Anterior cingulate cortex (tissue), 58 donors: ENCODE results near the gene GTF3C4.

Experiments used
- DNase-seq, 58 donors: peaks; one replicate each; lab custom pipeline; 2025; lab: John Stamatoyannopoulos, UW

GTF3C4 gene

DNA sequence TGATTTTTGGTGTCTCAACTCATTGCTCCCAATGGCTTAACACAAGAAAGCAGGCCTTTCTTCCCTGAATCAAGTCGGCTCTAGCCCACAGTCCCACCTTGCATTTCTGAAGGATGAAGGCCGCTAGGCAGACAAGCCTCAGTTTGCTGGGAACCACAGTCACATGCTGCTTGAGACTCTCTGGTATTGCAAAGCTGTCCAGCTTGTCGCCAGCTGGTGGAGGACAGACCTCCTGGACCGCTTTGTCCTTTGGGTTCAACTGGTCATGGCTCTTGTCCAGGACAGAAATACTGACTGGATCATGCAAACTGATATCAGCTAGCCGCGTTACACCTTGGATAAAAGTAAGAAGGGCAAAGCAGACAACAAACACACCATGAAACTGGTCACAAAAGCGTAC, 23.5 kb upstream of the GTF3C4 start:
- DNase-seq = no peak

DNA sequence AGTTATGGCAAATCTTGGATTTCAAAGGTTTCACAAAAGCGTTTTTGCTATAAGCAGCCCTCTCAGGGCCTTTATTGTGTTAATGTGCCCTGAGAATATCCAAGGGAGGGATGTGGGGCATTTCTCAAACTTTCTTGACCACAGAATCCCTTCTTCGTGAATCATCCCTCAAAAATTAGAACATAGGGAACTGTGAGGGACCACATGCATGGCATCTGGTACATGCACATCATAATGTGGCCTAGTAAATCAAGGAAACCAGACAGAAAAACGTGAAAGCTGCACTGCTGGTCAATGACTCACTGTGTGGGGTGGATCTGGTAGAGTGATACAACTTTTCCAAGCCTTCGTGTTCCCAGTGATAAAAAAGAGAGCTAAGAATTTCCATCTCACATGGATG, 22.9 kb upstream of the GTF3C4 start:
- no peak for DNase-seq

DNA sequence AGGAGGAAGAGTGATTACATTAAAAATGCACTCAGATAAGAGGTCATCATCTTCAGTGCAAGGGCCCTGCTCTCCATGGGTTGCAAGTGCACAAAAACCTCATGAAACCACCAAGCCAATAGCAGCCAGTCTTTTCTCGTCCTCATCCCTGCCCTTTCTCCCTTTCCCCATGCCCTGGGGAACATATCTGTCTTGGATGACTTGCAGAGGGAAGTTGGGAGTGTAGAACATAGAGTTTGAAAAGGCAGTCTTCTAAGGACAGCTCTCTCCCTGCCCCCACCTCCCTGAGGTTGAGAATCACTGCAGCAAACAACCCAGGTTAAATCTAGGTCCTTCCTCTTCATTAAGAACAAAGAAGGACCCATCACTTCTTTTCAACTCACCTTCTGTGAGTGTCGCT, 22.5 kb upstream of the GTF3C4 start:
- DNase-seq = no peak

DNA sequence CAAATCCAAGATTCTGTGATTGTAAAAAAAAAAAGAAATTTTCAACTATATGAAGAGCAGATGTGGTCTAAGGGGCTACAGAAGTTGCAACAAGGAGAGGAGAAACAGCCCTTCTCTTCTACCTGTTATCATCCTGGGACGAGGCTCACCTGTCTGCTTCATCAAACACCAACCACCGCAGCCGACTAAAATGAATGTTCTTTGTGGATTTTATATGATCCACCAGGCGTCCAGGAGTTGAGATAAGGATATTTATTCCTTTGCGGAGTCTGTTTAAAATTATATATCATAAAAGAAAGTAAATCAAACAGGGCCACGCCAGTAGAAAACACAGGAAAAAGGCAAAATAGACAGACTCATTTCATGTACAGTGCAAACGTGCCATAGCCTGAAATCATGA, 22.0 kb upstream of the GTF3C4 start:
- DNase-seq = no peak

DNA sequence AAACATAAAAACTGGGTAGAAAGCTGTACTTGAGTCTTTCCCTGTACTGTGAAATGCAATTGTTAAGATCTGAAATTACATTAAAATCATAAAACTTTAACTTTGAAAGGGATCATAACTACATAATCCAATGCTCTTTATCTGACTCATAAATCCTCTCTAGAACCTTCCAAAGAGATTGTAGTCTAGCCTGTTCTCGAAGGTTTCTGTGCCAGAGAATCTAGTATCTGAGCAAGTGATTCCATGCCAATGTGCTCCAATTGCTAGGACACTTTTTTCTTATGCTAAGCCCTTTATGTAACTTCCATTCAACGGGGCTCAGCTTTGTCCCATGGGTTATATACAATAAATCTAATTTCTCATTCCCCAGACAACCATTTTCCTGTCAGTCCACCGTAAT, 21.6 kb upstream of the GTF3C4 start:
- no peak for DNase-seq

DNA sequence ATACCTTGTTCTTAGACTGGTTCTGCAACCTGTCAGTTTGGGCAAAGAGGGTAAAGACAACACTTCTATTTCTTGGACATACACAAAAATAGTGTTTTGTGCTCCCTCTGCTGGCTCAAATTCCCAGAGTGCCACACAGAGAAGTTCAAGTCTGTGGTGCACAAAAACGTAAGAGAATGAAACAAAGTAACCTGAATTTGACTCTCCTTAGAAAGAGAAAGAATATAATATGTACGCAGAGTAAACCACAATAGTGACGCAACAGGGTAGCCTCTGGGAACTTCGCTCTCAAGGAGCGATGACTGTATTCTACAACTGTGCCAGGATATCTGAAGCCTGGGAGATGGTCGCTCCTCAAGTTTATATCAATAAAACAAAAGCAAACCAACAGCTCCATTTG, 19.0 kb upstream of the GTF3C4 start:
- peak in 4 of 58 donors; percentile 9 to 17 (median 13) for DNase-seq

DNA sequence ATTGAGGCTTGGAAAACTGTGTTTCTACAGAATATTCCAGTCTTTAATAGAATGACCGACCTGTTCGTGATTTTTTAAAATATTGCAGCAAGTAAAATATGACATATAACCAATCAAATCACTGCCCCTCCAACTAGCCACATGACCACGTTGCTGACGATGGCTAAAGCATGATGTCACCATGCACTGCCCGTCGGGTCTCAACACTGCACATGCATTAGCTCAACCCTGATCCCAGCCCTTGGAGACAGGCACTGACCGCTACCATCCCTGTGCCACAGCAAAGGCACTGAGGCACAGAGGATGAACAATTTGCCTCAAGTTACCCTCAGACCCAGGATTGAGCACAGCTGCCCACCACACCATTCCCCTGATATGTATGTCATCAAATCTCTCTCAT, 14.0 kb upstream of the GTF3C4 start:
- no peak for DNase-seq

DNA sequence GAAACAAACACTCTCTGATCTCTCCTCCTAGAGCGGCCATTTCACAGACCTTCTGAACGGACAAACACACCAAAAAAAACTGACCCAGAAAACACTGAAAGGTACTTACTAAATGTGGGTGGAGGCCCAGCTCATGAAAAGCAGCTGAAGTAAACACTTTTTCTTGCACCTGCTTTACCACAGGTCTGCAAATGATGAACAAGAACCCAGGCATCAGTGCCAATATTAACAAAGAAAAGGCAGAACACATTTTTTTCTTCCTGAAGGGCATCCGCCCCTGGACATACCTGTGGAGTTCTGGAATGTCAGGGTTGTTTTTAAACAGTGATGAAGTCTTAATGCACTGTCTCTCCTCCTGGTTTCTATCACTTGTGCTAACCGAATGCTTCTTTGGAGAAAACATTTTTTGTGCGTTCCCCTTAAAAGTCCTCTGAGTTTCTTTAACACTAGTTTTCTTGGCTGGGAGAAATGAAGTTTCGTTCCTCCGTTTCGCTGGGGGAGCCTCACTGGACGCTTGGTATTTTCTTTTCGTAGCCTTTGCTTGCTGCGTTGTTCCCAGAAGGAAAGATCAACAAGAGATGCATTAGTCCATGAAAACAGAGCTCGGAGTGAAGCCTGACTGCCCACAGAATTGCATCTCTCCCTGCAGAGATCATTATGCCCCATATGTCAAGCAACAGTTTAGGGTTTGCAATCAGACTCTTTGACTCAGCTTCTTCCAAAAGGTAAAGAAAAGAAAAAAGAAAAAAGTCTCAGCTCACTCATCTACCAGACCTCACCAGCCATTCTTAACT, 7.9 kb upstream of the GTF3C4 start:
- DNase-seq = no peak

DNA sequence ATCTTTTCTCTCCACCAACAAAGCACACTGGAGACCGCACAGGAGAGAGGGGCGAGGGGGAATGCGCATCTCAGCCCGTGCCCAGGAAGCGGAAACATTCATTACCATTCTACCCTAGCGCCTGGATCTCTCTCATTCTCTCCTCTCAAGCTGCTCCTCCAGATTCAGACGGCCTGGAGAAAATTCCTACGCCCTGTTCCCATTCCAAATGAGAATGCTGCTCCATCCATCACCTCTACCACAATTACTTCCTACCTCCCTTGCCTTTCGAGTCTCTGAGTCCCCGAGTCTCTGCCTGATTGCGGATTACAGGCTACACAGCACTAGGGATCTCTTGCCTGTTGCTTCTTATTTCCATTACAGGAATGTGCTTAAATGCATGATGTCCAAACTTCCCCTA, 7.1 kb upstream of the GTF3C4 start:
- no peak for DNase-seq

DNA sequence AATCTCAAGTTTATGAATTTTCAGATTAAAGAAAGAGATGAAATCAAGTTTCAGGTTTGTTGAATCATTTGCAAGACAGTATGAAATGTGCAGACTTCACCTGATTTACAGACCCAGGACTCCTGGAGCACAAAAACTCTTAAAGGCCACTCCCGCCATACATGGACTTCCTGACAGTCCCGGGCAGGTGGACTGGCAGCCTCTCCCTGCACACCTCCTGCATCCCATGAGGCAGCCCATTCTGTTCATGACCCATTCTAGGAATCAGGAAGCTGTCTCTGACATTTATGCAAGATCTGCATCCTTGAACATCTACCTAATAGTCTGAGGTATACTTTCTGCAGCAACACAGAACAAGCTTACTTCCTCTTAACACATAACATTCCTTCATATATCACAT, 6.4 kb upstream of the GTF3C4 start:
- DNase-seq = no peak

DNA sequence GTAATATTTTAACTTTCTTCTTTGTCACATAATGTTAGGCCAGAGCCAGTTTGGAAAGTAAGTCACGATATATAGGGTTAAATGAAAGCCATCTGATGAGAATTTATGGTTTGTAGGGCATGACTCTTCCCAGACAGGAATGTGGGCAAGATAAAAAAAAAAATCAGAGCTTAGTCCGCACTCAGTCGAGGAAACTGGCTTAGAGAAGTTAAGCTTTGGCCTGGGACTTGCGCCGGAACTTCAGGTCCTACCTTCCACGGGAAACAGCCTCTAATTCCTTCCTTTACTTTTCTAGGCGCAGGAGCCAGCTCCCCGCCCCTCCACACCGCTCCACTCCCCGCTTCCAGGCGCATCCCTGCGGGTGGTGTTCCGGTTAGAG, 956 bp upstream of the GTF3C4 start:
- DNase-seq = peak in 3 of 58 donors; percentile 44 to 71 (median 60)

DNA sequence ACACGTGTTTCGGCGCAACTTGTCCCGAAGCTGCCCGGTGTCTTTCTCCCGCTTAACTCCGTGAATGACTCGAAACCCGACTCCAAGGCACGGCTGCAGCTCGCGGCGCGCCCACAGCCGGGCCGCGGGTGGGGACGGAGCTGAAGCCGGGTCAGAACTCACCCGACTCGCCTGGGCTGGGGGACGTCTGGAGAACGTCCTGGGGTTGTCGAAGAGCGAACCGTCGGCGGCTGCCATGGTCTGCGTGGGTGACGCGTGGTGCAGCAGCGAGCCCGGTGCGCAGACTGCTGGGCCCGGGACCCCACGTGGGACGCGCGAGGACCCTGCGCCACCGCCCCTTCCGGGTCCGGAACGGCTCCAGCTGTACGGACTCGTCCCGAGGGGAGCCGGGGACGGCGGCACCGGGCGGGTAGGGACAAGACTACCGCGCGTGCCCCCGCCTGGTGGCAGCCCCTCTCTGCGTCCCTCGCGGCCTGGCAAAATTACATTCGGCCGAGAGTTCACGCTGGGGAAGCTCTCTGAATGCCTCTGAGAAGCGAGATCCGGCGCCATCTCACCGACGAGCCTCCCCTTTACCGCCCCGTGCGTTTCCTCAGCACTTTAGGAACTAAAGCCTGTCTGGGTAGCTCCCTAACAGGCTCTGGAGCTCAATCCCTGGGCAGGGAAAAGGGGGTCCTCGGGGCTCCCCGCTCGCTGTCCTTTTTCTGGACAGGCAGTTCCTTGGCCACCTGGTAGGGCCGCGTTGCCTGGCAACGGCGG, 387 bp upstream of the GTF3C4 start, which contains the start of gene DDX31:
TSS of gene DDX31 (minus strand) at position 286 of the 759 bp plus-strand sequence. CDS start at position 237, 49 bp downstream.
- DNase-seq = peak; percentile 36 to 91 (median 80)

DNA sequence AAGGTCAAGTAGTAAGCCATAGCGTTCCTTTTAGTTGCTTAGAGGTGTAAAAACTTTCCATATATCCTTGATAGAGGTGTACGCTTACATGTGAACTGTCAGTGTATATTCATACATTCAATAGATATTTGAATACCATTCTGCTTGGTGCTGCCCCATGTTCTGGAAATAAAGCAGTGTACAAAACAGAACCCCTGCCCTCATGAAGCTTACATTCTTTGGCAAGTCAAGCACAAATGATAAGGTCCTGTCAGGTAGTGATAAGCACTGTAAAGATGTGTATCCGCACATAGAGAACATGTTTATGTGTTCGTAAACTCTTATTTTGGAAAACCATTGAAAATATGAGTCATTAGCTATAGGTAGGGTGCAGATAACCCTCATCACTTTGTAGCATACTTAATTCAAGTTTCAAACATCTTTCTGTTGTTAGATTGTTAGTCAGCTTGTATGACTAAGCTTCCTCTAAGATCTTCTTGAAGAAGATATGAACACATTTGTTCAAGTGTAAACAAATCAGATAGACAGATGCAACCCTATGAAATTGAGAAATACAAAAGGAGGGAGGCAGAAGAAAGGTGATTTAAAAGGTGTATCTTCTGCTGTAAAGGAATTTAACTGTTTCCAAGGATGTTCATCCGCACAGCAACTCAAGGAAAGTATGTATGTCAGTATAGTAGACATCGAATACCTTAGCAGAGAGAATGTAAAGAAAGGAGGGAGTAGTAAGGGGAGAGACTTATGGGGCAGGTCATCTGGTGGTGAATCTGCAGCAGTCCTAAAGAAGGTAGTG, 1.6 kb downstream of the GTF3C4 start:
- DNase-seq = no peak

DNA sequence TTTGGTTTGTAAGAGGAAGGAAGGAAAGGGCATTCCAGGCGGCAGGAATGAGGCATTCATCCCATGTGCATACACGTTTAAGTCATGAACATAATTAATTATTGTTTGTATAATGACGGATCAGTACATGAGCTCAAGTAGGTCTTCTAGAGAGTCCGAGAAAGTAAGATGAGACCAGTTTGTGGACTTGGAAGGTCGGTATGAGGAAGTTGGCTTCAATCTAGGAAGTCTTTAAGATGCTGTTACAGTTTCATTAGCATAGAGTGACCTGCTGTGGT, 2.1 kb downstream of the GTF3C4 start:
- DNase-seq = no peak

DNA sequence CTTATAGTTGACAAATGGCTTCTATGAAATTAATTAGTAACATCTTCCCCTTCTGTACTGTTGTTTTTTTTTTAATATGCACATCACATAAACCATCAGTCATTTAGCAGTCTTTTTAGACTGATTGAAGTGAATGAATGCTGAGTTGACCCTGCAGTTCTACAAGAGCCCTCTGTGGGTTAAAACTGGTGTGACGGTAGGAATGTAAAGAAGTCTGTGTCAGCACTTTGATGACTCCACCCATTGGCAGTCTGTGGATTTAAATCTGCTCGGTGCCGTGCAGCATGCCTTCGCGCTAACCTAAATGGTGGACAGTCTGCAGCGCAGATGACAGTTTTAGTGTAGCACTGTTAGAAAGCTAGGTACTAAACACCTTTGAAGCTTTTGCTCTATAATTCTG, 3.1 kb downstream of the GTF3C4 start:
- DNase-seq = no peak

DNA sequence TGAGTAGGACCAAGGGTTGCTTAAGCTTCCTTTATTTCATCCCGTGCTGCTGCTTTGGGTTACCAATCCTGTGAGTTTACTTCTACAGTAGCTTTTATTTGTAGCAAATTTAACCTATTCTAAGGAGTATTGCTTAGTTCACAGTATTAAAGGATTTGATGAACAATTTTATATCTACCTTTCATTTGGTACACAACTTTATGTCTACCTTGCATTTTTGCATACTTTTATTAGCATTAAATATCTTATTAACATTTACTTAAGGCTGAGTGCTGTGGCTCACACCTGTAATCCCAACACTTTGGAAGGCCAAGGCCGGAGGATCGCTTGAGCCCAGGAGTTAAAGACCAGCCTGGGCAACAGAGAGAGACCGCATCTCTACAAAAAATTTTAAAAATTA, 4.2 kb downstream of the GTF3C4 start:
- DNase-seq = no peak

DNA sequence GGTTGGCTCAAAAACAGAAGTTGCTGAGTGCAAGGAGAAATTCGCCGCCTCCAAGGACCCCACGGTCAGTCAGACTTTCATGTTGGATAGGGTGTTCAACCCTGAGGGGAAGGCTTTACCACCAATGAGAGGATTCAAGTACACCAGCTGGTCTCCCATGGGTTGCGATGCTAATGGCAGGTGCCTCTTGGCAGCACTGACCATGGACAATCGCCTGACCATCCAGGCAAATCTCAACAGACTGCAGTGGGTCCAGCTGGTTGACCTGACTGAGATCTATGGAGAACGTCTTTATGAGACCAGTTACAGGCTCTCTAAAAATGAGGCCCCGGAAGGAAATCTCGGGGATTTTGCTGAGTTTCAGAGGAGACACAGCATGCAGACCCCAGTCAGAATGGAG, 7.7 kb downstream of the GTF3C4 start:
- DNase-seq = no peak

DNA sequence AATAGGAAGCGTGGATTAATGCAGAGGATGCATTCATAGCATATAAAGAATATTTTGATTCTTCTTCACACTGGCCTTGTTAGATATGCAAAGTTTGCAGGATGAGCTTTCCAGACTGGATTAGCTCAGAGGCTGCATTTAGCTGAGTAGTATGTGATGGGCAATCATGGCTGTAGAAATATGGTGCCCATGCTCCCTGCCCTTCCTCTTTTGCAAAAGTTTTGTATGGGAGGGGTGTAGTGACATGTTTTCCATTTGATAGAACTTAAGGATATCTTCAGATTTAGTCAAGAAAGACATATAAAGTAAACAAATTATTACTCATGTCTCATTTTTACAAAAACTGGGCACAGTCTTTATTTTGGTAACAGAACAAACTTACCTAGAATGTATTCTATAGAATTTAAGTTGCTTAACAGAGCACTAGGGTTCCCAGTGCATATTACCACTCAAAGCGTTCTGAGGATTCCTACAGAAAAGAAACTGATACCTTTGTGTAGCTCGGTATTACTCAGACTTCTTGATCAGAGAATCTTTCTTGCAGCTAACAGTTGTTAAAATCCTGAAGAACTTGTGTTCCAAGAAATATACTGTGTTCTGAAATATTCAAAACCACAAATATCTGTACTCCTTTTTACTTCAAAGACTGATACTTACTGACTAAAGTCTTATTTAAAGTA, 9.8 kb downstream of the GTF3C4 start:
- no peak for DNase-seq

DNA sequence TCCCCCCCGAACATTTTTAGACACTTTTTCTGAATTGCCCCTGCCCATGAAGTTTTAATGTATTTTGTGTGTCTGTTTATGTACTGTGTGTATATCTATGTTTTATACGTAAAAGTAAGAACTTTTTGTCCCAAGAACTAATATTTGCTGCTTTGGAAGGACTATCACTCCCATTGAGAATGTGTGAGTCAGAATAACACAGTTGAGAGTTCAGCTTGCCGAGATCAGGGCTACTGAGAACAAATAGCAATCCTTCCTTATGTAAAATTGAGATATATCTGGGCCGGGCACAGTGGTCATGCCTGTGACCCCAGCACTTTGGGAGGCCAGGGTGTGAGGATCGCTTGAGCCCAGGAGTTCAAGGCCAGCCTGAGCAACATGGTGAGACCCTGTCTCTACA, 11.3 kb downstream of the GTF3C4 start:
- no peak for DNase-seq

DNA sequence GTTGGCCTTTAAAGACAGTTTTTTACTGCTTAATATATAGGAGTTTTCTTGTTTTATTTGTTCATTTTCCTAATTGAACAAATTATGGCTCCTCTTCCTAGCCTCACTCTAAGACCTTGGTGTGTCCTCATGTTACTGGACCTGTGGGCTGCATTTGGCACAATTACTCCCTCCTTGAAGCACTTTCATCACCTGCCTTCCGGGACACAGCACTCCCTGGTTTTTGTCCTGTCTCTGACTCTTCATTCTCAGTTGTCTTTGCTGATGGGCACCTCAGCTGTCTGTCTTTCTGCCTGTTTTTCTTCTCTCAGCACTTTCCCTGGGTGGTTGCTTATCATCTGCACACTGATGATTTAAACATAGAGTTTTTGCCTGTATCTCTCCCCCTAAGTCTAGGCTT, 13.6 kb downstream of the GTF3C4 start:
- no peak for DNase-seq

DNA sequence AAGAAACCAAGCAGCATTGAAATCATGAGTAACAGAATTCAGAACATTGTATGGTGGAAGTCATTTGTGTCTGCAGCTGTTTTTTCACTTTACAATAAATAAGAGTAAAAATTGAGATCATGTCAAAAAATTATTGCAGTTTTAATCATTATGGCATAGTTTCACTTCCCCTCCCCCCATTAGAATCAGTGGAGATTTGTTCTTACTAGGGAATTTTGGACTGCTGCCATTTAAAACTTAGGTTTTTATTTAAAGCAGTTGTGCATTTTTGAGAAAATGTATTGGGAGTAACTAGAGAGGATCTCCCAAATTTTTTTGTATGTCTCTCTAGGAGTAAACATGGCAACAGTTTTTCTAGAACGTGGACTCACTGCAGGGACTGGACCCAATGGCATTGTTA, 20.4 kb downstream of the GTF3C4 start:
- DNase-seq = no peak
